OCI-LY1 (cell line): ENCODE measurements around the gene AGFG2.

Experiments used
- H2AFZ ChIP-seq: fragments of 200-600 bp; sonication (generic), shearing (Covaris generic); 2 replicates; pipeline ENCODE4 v1.6.0; 2014; ENCODE audit warnings: antibody characterized with exemption, mild to moderate bottlenecking, low read length
- H3F3A ChIP-seq: fragments of 200-600 bp; sonication (generic), shearing (Covaris generic); 2 replicates; pipeline ENCODE4 v1.6.0; 2014; ENCODE audit warnings: mild to moderate bottlenecking, antibody characterized with exemption, low read length, moderate library complexity; ENCODE audit not compliant: insufficient read depth
- H3K27ac ChIP-seq: fragments of 200-600 bp; sonication (generic); 2 replicates; pipeline ENCODE4 v1.5.1; 2014; ENCODE audit warnings: low read length, mixed run types, mild to moderate bottlenecking, low read depth; ENCODE audit not compliant: poor library complexity, severe bottlenecking
- H3K27me3 ChIP-seq: fragments of 200-600 bp; sonication (generic); 2 replicates; pipeline ENCODE4 v1.6.0; 2014; ENCODE audit warnings: antibody characterized with exemption, mild to moderate bottlenecking, low read length, moderate library complexity; ENCODE audit not compliant: insufficient read depth
- H3K36me3 ChIP-seq: fragments of 200-600 bp; sonication (generic); 2 replicates; pipeline ENCODE4 v1.6.1; 2014; ENCODE audit warnings: mild to moderate bottlenecking, antibody characterized with exemption, low read length, moderate library complexity, mixed read lengths; ENCODE audit not compliant: insufficient read depth
- H3K4me1 ChIP-seq: fragments of 200-600 bp; sonication (generic); 2 replicates; pipeline ENCODE4 v1.5.1; 2014; ENCODE audit warnings: mild to moderate bottlenecking, low read length, moderate library complexity; ENCODE audit not compliant: insufficient read depth, severe bottlenecking
- H3K4me2 ChIP-seq: fragments of 200-600 bp; sonication (generic), shearing (Covaris generic); 2 replicates; pipeline ENCODE4 v1.6.1; 2014; ENCODE audit warnings: low read length
- H3K4me3 ChIP-seq: fragments of 200-600 bp; sonication (generic); 2 replicates; pipeline ENCODE4 v1.5.1; 2014; ENCODE audit warnings: low read length, low read depth, mild to moderate bottlenecking, mixed read lengths; ENCODE audit not compliant: poor library complexity, severe bottlenecking
- H3K79me2 ChIP-seq: fragments of 200-600 bp; shearing (Covaris generic); 2 replicates; pipeline ENCODE4 v1.6.1; 2016; ENCODE audit warnings: mixed run types, low read length, mixed read lengths; ENCODE audit not compliant: insufficient read depth
- H3K9ac ChIP-seq: fragments of 200-600 bp; sonication (generic), shearing (Covaris generic); 2 replicates; pipeline ENCODE4 v1.6.1; 2014; ENCODE audit warnings: mild to moderate bottlenecking, low read length, mixed read lengths
- H3K9me2 ChIP-seq: fragments of 200-600 bp; sonication (generic), shearing (Covaris generic); 2 replicates; pipeline ENCODE4 v1.6.1; 2014; ENCODE audit warnings: low read depth, mild to moderate bottlenecking, low read length, mixed read lengths
- H3K9me3 ChIP-seq: fragments of 200-600 bp; shearing (Covaris generic); 2 replicates; pipeline ENCODE4 v1.6.1; 2014; ENCODE audit warnings: low read length, mixed read lengths
- H4K20me1 ChIP-seq: fragments of 200-600 bp; sonication (generic), shearing (Covaris generic); 2 replicates; pipeline ENCODE4 v1.6.0; 2016; ENCODE audit warnings: mild to moderate bottlenecking, low read length; ENCODE audit not compliant: insufficient read depth
- EZH2 ChIP-seq: fragments of 200-600 bp; sonication (generic), shearing (Covaris generic); IDR thresholded peaks from 2 replicates; pipeline ENCODE4 v1.8.0; 2017; ENCODE audit warnings: borderline replicate concordance, mixed run types, mild to moderate bottlenecking, antibody characterized with exemption, low read length, moderate library complexity, mixed read lengths
- TF ChIP-seq, protein P1 (sequence below): fragments of 200-600 bp; sonication (generic), shearing (Covaris generic); IDR thresholded peaks from 2 replicates; pipeline ENCODE4 v1.5.1; 2017; ENCODE audit warnings: mild to moderate bottlenecking, antibody characterized with exemption, low read length, moderate library complexity, mixed read lengths

Gene AGFG2

DNA sequence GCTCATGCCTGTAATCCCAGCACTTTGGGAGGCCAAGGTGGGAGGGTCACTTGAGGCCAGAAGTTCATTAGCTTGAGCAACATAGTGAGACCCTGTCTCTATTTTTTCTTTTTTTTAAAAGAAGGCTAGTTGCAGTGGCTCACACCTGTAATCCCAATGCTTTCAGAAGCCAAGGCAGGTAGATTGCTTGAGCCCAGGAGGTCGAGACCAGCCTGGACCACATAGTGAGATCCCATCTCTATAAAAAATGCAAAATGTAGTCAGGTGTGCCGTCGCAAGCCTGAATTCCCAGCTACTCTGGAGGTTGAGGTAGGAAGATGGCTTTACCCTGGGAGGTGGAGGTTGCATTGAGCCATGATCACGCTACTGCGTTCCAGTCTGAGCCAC, 47.8 kb upstream of the AGFG2 start:
- H3K9ac ChIP-seq = no peak overlapping the region
- TF ChIP-seq, protein P1, sequence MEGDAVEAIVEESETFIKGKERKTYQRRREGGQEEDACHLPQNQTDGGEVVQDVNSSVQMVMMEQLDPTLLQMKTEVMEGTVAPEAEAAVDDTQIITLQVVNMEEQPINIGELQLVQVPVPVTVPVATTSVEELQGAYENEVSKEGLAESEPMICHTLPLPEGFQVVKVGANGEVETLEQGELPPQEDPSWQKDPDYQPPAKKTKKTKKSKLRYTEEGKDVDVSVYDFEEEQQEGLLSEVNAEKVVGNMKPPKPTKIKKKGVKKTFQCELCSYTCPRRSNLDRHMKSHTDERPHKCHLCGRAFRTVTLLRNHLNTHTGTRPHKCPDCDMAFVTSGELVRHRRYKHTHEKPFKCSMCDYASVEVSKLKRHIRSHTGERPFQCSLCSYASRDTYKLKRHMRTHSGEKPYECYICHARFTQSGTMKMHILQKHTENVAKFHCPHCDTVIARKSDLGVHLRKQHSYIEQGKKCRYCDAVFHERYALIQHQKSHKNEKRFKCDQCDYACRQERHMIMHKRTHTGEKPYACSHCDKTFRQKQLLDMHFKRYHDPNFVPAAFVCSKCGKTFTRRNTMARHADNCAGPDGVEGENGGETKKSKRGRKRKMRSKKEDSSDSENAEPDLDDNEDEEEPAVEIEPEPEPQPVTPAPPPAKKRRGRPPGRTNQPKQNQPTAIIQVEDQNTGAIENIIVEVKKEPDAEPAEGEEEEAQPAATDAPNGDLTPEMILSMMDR = no peak
- TF ChIP-seq EZH2 = no peak
- no peaks in the 10 kb centered on the region for H3K4me1 ChIP-seq

DNA sequence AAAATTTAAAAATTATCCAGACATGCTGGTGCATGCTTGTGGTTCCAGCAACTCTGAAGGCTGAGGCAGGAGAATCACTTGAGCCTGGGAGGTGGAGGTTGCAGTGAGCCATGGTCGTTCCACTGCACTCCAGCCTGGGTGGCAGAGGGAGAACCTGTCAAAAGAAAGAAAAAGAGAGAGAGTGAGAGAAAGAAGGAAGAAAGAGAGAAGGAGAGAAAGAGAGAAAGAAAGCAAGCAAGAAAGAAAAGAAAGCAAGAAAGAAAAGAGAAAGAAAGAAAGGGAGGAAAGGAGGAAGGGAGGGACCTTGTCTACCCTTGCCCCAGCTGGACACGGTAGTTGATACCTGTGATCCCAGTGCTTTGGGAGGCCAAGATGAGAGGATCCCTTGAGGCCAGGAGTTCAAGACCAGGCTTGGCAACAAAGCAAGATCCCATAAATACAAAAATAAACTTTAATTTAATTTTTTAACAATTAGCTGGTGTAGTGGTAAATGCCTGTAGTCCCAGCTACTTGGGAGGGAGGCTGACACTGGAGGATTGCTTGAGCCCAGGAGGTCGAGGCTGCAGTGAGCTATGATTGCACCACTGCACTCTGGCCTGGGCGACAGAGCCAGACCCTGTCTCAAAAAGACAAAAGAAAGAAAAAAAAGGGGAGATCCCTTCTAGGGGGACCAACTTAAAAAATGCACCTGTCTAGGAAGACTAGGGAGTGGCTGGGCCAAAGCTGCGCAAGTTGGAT, 46.1 kb upstream of the AGFG2 start:
- no peaks in the 10 kb centered on the region for H4K20me1 ChIP-seq
- no peaks in the 10 kb centered on the region for H3K36me3 ChIP-seq
- TF ChIP-seq, protein P1 = no peak
- TF ChIP-seq EZH2 = no peak
- H3F3A ChIP-seq = no peaks in the 10 kb centered on the region
- no peak overlapping the region for H3K4me3 ChIP-seq
- peaks cover 10% of the 10 kb centered on the region for H3K27me3 ChIP-seq
- H3K4me2 ChIP-seq = peak overlapping the region; percentile 6; the same call in 1 of the 2 replicates
- H3K9ac ChIP-seq = no peak overlapping the region
- no peaks in the 10 kb centered on the region for H3K9me3 ChIP-seq
- no peak overlapping the region for H2AFZ ChIP-seq
- no peaks in the 10 kb centered on the region for H3K4me1 ChIP-seq
- H3K9me2 ChIP-seq = no peaks in the 10 kb centered on the region
- H3K27ac ChIP-seq = no peak overlapping the region
- no peaks in the 10 kb centered on the region for H3K79me2 ChIP-seq

More for the DNA sequence above, 47.8 kb upstream of the AGFG2 start:
- no peaks in the 10 kb centered on the region for H3K36me3 ChIP-seq
- peaks cover 17% of the 10 kb centered on the region for H3K27me3 ChIP-seq
- H3K4me2 ChIP-seq = no peak overlapping the region
- no peak overlapping the region for H3K27ac ChIP-seq
- no peaks in the 10 kb centered on the region for H4K20me1 ChIP-seq
- H3F3A ChIP-seq = no peaks in the 10 kb centered on the region
- H2AFZ ChIP-seq = no peak overlapping the region
- no peaks in the 10 kb centered on the region for H3K9me3 ChIP-seq
- H3K9me2 ChIP-seq = no peaks in the 10 kb centered on the region
- no peaks in the 10 kb centered on the region for H3K79me2 ChIP-seq
- no peak overlapping the region for H3K4me3 ChIP-seq

DNA sequence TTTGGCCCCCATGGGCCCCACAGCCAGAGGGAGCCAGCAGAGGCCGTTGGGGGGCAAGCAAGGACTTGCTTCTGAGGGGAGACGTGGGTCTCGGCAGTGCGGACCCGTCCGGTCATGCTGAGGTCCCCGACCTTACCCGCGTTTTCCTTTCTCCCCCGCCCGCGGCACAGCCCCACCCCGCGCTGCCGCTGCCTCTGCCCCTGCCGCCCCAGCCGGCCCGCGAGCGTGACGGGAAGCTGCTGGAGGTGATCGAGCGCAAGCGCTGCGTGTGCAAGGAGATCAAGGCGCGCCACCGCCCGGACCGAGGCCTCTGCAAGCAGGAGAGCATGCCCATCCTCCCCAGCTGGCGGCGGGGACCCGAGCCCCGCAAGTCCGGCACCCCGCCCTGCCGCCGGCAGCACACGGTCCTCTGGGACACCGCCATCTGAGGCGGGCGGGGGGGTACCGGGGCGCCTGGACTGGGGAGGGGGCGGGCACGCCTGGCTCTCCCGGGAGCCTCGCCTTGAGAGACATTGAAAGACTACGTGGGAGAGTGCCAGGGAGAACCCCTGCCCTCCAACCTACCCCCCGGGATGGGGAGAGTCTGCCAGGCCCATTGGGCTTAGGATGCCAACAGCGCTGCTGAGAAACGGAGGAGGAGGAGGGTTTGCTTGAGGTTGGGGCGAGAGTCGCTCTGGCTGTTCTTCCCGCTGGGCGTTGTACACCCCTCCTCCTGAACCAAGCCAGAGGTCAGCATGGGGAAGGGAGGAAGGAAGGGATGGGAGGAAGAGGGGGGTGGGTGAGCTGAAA, 45.3 kb upstream of the AGFG2 start:
- no peaks in the 10 kb centered on the region for H3K36me3 ChIP-seq
- no peaks in the 10 kb centered on the region for H3F3A ChIP-seq
- H4K20me1 ChIP-seq = no peaks in the 10 kb centered on the region
- no peaks in the 10 kb centered on the region for H3K9me2 ChIP-seq
- H3K79me2 ChIP-seq = no peaks in the 10 kb centered on the region
- H3K4me3 ChIP-seq = no peak overlapping the region
- H3K27ac ChIP-seq = no peak overlapping the region
- H2AFZ ChIP-seq = no peak overlapping the region
- H3K9me3 ChIP-seq = no peaks in the 10 kb centered on the region
- TF ChIP-seq EZH2 = no peak
- TF ChIP-seq, protein P1 = no peak
- H3K4me1 ChIP-seq = no peaks in the 10 kb centered on the region
- H3K9ac ChIP-seq = no peak overlapping the region
- peaks cover 10% of the 10 kb centered on the region for H3K27me3 ChIP-seq
- peak overlapping the region; percentile 6; the same call in 1 of the 2 replicates for H3K4me2 ChIP-seq
